DMS153 treated with DMSO at 0.1 percent for 48 hours (cell line): Measurements from ENCODE around the gene FCHO1.

Experiments
- DNase-seq: peaks from one replicate; lab custom pipeline; 2025; ENCODE audit not compliant: unreplicated experiment; lab: John Stamatoyannopoulos, UW

The FCHO1 gene

DNA sequence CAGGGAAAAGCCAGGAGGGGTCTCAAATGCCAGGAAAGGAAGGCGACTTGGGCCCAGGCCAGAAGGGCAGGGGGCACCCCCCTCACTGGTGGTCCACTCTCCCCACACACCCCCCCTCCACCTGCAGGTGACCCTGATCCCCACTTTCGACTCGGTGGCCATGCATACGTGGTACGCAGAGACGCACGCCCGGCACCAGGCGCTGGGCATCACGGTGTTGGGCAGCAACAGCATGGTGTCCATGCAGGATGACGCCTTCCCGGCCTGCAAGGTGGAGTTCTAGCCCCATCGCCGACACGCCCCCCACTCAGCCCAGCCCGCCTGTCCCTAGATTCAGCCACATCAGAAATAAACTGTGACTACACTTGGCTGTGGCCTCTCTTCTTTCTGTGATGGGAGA is 17.1 kb upstream of the FCHO1 start:
- DNase-seq: no peak

DNA sequence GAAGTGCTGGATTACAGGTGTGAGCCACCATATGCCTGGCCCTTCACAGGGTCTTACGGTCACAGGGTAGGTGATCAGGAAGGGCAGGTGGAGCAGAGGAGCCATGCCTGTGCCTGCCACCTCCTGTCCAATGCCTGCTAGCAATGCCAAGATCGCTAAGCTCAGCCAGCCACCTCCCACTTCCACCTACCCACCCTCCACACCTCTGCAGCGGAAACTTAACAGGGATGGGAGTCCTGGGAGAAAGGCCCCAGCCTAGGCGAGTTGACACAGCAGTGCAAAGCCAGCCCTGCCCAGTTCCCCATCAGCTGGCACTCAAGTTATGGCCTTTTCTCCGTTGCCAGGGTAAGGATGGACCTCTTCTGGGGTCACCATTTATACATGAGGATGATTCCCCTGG is 15.9 kb upstream of the FCHO1 start:
- DNase-seq: no peak

DNA sequence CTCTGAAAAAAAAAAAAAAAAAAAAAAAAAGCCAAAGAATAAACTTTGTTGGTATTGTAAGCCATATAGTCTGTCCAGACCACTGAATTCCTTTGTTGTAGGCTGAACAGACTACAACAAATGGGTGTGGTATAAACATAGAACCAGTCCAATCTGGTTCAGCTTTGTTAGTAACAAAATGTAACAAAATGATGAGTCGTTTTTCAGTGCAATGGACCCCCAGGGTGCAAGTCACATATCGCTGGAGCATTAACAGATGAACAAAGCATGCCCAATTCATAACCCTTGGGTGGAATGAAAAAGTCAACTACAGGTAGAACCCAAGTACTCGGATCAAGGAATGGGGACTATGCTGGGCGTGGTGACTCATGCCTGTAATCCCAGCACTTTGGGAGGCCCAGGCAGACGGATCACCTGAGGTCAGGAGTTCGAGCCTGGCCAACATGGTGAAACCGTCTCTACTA is 13.6 kb upstream of the FCHO1 start:
- no peak for DNase-seq

DNA sequence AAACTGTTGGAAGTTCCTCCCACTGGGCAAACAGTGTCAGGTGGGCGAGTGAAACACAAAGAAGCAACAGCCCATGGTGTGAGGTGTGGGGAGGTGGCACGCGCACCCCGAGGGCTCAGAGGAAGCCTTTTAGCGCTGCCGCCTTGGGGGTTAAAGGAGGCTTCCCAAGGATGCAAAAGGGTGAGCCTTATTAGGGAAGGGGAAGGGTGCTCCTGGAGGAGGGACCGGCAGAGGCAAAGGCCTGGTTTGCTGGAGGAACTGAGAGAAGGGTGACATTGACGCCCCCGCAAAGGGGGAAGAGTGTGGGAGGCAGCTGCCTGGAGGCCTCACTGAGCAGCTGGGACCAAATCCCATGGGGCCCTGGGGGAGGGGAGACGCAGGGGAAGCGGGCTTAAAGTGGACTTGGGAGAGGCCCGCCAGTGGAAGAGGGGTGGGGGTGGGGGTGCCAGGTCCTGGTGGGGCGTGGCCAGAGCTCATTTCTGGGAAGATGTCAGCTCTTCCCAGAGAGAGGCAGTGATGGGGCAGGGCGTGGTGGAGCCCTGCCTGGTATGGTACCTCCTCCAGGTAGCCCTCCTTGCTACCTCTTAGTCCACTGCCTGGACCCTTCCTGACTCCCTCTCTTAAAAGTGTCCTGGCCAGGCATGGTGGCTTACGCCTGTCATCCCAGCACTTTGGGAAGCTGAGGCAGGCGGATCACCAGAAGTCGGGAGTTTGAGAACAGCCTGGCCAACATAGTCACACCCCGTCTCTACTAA is 12.0 kb upstream of the FCHO1 start:
- peak; percentile 8 for DNase-seq

DNA sequence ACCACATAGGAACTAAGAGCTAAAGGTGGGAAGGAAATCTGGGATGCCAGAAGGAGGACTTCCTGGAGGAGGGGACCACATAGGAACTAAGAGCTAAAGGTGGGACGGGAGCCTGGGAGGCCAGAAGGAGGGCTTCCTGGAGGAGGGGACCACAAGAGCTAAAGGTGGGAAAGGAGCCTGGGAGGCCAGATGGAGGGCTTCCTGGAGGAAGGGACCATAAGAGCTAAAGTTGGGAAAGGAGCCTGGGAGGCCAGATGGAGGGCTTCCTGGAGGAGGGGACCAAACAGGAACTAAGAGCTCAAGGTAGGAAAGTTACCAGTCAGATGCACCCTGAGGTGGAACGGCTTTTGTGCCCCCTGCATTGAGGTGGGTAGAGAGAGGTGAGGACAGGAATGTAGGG is 9.8 kb upstream of the FCHO1 start:
- DNase-seq: no peak

DNA sequence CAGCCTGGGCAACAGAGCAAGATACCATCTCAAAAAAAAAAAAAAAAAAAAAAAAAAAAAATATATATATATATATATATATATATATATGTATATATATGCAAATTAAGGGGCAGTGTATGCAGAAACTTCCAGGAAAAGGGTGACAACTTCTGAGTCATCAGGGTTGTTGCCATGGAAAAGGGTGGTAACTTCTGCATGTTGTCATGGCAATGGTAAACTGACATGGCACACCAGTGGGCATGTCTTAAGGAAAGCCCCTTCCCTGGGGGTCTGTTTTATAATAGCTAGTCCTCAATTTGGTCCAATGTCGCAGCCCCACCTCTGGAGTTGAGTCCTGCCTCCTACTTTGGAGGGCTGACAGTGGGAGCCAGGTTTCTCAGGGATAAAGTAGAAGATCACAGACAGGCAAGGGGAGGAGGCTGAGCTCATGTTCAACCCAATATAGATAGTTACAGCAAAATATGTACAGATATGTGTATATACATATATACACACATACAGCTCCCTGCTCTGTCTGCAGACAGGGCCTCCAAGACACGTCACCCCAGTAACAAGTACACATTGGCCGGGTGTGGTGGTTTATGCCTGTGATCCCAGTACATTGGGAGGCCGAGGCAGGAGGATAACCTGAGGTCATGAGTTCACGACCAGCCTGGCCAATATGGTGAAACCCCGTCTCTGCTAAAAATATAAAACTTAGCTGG is 7.2 kb upstream of the FCHO1 start:
- no peak for DNase-seq

DNA sequence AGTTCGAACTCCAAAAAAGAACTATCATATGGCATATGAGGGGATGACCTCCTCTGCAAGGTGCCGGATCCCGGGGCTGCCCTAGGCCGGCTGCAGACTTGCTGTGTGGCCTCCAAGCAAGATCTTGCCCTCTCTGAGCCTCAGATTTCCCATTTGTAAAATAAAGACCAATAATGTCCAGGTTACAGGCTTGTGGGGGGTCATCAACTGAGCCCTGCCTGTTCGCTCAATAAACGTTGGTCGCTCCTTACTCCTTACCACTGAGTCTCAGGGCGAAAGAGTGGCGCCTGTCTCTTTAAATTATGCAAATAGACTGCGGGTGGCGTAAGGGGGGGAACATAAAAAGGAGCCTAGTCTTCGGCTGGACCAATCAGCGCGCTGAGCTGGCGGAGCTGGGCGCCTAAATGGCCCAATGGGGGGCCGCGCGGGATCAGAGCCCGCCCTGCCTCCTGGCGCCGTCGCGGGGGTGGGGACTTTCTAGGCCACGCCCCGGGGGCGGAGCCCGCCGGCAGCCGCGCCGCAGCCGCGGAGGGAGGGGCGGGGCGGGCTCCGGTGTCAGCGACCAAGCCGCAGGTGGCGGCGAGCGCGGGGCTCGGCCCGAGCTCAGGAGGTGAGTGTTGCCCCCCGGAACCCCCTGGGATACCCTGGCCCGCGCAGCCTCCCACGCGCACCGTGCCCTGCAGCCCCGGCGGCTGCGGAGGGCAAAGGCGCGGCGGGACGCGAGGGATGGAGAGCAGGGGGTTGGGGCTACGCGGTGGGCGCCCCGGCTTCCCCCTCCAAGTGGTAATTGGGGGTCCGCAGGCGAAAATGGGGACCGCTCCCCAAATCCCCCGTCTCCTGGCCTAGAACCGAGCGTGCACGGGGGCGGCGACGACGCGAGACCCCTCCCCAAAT is 3.8 kb upstream of the FCHO1 start:
- DNase-seq: peak; percentile 89

DNA sequence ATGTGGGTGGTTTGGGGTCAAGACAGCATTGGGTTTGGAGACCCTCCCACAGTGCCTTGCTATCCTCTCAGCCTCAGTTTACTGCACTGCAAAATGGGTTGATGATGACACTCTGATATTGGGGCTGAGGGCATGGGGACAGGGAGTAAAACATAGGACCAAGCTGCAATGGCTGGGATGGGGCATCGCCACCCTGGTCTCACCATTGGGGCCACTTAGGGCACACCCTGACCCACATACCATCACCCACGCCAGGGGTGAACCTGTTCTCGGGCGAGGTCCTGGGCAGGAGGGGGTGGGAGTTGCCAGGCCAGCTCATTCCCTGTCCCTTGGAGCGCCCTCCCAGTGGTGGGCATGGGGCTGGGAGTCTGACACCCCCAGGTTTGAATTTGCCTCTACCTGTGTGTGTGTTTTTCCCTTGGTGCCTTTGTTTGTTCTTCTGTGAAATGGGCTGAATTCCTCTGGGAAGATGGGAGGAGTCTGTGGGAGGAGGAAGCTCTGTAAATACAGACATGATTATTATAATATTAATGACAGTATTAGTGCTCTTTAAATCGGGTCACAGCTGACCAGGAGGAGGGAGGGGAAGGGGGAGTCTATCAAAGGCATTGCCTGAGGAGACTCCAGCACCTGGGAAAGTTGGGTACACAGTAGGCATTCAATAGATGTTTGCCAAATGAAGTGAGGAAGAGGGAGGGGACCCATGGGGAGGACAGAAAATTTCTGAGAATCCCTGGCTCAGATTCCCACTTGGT is 2.2 kb upstream of the FCHO1 start:
- no peak for DNase-seq

DNA sequence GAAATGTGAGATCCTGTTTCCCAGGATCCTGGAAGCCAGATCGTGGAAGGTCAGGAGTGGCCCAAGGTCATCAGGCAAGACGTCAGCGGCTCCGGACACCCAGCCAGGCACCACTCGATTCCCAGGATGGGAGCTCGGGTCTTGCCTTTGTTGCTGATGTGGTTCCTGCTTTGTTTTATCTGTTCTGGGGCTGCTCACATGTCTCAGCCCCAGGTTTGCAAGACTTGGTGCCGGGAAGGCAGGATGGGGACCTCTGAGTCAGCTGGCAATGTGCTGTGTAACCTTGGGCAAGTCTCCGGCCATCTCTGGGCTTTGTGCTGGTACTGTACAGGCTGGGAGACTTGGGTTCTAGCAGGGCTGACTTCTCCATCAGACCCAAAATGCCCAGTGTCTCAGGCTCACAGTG is 1.4 kb upstream of the FCHO1 start:
- no peak for DNase-seq

DNA sequence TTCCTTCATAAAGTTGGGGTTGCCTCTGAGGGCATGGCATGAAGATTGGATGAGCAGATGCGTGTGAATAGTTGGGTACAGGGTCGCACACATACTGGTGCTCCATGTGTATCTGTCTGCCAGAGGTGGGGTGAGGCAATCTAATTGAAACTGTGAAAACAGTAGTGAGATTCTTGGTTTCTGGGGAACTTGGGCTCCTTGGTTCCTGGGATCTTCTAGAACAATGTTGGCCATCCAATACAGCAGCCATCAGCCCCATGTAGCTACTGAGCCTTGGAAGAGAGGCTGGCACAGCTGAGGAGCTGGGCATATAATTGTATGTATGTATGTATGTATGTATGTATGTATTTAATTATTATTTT is 616 bp downstream of the FCHO1 start:
- DNase-seq: no peak

DNA sequence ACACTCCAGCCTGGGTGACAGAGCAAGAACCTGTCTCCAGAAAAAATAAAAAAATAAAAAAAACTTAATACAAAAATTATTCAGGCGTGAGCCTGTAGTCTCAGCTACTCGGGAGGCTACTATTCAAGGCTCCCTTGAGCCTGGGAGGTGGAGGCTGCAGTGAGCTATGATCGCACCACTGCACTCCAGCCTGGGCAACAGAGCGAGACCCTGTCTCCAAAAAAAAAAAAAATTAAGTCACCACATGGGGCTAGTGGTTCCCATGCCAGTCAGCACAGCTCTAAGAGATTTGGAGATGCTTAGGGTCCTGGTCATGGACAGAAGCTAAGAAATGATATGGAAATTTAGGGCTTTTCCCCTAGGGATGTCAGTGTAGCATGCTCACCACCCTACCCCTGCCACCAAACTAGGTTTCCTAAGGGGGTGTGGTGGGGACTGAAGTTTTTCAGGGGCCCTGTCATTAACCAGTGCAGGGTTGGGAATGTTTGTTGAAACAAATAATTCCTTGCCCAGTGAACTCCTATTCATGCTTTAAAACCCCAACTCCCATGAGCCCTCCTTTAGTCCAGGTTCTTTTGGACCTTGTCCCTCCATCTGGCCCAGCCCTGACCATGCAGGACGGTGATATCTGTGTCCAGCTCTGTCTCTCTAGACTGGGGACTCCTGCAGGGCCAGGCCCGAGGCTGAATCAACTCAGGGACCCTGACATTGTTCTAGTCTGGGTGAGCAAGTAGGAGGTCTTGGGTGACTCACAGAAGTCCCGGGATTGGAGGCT is 1.8 kb downstream of the FCHO1 start:
- DNase-seq: no peak

DNA sequence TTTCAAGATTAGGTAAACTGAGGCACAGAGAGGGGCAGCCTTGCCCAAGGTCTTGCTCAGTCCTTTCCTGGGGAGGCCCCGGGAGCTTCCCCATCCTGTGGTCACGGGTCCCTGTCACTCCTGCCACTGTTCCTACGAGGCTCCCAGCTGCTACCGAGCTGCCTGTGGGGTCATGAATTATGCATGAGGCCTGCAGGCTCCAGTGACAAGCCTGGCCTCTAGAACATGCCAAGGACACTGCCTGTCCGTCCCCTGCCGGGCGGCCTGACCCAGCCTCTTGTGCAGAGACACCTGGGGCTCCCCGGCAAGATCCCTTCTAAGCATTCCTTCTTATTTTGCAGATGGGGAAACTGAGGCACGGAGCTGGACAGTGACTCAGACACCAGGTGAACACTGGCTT is 2.7 kb downstream of the FCHO1 start:
- no peak for DNase-seq

DNA sequence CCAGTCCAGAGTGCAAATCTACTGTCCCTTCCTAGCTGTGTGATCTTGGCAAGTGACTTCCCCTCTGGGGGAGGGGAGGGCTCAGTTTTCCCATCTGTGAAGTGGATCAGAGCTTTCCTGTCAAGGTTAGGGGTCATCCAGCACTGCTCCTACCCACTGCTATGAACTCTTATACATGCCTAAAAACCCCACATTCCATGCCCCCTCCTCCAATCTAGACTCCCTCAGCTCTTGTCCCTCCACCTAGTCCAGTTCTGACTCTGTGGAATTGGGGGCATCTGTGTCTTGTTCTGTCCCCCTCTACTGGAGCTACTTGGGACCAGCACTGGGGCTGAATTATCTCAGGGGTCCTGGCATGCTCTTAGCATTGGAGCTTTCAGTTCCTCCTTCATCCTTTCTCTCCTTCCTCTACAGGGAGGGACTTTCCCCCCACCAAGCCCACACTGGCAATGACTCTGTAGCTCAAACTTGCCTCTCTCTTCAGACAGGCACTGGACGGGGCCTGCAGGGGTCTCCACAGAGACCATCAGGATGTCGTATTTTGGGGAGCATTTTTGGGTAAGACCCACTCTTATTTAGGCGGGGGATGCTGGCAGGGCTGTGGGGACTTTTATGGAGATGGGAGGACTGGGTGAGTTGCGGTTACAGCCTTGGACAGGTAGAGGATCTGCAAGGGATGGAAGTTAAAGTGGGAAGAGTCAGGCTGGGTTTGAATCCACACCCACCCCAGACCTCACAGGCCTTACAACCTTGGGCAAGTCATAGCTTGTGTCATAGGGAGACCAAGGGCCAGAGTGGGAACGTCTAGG is 3.6 kb downstream of the FCHO1 start:
- no peak for DNase-seq

DNA sequence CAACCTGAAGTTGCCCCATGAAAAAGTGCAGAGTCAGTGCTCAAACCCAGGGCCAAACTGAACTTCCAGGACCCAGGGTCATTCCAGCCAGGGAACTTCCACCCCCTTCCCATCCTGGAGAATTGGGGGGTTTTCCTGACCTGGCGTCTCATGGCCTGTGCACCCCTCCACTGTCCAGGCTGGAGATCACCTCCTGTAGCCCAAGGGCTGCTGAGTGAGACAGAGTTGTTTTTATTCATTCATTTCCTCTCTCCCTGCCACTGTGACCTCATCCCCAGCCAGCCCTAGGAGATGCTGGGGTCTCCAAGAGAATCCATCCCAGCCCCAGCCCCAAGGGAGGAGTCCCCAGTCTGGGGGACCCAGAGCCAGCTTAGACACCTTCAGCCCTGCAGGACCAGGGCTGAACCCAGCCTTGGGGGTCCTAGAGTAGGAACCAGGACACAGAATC is 4.2 kb downstream of the FCHO1 start:
- no peak for DNase-seq

DNA sequence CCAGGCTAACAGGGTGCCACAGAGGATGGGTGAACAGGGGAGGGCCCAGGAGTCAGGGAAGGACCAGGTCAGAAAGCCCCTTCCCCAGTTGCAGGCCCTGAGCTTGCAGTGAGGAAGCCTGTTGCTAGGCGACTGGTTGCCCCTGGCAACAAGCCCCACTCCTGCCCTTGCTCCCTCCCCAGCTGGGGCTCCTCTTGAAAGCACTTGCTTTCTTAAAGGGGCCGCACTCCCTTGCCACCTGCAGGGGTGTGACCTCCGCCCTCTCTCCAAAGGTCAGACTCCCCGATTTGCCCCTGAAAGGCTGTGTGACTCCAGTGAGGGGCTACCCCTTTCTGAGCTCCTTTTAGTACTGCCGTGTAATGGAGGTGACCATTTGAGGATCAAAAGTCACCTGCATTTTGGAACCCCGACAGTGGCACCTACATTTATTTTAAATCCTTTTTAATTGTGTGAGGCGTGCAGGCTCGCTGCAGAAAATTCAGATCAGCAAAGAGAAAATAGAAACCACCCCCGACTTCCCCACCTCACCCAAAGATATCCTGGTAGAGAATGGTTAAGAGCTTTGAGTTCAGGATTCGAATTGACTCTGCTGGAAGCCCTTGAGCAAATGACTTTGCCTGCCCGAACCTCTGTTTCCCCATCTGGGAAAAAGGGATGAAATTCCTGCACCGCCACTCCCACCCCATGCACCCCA is 4.8 kb downstream of the FCHO1 start:
- DNase-seq: peak; percentile 7

DNA sequence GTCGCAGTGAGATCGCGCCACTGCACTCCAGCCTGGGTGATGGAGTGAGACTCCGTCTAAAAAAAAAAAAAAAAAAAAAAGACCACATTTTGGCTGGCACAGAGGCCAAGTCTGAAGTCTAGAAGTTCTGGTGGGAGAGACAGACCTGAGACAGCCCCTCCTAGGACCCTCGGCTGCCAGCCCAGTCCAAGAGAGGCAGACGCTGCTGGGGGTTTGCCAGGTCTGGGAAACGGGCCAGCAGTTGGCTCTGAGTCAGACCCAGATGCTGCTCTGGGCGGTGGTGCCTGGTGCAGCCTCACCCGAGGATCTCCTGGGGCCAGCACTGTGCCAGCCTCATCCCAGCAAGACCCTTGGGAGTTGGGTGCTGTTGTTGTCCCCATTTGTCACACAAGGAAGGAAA is 5.8 kb downstream of the FCHO1 start:
- DNase-seq: no peak

DNA sequence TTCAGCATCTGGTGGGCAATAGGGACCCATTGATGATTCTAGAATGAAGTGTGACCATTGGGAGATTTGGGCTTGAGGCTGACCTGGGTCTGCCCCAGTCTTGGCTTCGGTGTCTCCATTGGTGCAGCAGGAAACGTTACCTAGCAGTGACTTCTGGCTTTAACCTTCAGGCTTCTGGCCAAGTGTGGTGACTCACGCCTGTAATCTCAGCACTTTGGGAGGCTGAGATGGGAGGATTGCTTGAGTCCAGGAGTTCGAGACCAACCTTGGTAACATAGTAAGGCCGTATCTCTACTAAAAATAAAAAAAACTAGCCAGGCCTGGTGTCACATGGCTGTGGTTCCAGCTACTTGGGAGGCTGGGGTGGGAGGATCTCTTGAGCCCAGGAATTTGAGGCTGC is 7.2 kb downstream of the FCHO1 start:
- DNase-seq: no peak

DNA sequence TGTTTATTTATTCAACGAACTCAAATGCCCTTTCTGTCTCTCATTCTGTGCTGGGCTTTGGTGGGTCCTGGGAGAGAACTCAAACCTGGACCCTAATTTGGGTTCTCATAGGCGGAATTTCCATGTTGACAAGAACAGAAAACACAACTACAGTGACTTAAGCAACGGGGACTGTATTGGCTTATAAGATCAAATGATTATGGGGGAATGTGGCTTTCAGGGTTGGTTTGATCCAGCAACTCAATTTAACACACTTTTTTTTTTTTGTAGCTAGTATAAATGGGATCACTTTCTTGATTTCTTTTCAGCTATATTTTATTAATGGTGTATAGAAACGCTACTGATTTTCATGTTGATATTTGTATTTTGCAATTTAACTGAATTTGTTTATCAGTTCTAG is 9.9 kb downstream of the FCHO1 start:
- no peak for DNase-seq
